ENCODE data around the gene TBC1D4. TPM values are rescaled to one million over a fixed set of nuclear protein-coding genes. Genes with fewer than 3 reads are reported as not detected.
A peak's percentile ranks its signal among the peaks of the same experiment; 100 is the strongest.
"Not testable (repeated sequence)": the region's sequence is repeated elsewhere in the genome, so short reads cannot be mapped to it uniquely, and the experiment has no call there.

The TBC1D4 gene
- total RNA-seq, 2 donors from 2014 or later, result 19.4 to 19.8 TPM

DNA sequence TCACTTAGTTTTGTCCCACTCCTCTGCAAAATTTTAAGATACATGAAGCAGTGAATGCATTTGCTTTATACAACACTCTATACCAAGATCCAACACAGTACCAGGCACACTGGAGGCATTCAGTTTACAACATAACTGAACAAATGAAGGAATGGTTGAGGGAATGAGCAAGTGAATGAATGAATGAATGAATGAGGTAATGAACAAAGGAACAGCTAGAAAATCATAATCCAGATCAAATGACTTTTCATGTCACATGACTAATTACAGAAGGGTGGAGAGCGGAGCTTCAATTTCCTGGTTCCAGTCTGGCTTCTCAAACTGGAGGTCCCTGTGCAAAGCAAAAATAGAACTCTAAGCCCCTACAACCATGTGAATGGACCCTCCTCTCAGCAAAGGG lies 16.7 kb downstream of the TBC1D4 start:
- intact Hi-C loops (cut with DNase I, micrococcal nuclease), result no loop called here
- ATAC-seq, result no peak
- no peak for DNase-seq

GRCh38 chr13:75461314-75461713 lies 20.7 kb downstream of the TBC1D4 start:
- intact Hi-C loops (cut with DNase I, micrococcal nuclease), result no loop called here
- ATAC-seq (no peak), DNase-seq (no peak)

GRCh38 chr13:75460644-75461043 lies 21.3 kb downstream of the TBC1D4 start:
- no peak for ATAC-seq
- intact Hi-C loops (cut with DNase I, micrococcal nuclease), result no loop called here

DNA sequence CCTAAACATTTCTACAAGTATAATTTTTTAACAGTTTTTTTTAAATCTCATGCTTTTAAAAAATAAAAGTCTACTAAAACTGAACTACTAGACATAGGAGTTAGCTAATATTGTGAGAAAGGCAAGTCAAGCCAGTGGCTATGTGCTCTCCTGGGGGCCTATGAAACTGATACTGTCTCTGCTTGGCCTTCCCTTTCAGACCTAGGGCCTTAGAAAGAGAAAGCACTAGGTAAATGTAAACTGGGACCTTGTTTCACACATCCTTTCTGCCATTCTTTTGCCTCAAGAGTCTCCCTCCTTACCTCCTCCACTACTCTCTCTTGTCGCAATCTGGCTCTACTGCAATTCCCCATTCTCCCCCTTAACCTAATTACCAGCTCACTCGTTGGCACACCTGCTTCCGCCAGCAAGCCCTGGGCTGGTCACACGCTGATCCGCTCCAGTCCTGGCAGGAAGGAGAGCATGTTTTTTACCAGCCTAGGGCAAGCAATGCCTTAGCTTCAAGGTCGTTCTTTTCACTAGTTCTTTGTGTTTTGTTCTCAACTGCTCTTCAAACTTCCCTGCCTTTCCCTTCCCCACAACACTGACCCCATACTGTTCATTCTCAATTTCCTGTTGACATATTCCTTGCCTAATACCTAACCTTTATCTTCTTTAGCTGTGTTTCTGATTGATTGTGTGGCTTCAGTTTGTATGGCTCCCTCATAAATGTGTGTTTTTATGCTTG lies 23.1 kb downstream of the TBC1D4 start:
- intact Hi-C loops (cut with DNase I, micrococcal nuclease), result no loop called here
- ATAC-seq (peak; percentile 92), DNase-seq (peak; percentile 58 to 73)

More at GRCh38 chr13:75460644-75461043, 21.3 kb downstream of the TBC1D4 start:
- no peak for DNase-seq

DNA sequence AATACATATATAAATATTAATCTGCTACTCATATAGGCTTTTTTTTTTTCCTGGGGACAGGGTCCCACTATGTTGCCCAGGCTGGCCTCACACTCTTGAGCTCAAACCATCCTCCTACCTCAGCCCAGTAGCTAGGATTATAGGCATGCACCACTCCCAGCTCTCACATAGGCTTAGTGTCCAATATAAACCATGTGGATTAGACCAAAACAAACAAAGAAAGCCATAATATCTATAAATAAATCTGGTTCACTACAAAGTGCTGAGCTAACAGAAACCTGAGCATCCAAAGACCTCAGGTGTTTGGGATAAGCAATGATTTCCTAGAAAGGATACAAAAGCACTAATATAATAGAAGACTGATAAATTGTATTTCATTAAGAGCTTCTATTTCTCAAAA lies 26.0 kb downstream of the TBC1D4 start:
- ATAC-seq, result peak; percentile 73
- DNase-seq, result no peak
- intact Hi-C loops (cut with DNase I, micrococcal nuclease), result no loop called here

GRCh38 chr13:75454497-75454896 lies 27.5 kb downstream of the TBC1D4 start:
- intact Hi-C loops (cut with DNase I, micrococcal nuclease), result no loop called here
- no peak for ATAC-seq

DNA sequence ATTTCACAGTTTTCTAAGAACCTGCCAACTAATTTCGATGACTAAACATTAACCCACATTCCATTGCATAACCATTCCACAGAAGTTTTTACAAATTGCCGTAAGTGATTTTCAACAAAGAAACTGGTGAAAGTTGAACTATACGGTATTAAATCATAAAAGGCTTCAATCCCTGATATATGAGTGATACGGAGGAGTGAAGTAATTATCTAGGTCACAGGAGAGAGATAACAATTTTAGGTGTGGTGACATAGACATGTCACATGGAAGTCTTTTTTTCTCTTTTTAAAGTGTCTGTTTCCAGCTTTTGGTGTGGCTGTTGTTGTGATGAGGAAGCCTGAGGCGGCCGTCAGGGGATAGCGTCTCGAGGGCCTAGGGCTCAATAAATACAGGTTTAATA lies 29.4 kb downstream of the TBC1D4 start:
- ATAC-seq (peak; percentile 74), DNase-seq (no peak)
- intact Hi-C loops (cut with DNase I, micrococcal nuclease), result no loop called here

More at GRCh38 chr13:75454497-75454896, 27.5 kb downstream of the TBC1D4 start:
- no peak for DNase-seq

- DNase-seq (no peak), ATAC-seq (peak; percentile 65)
- intact Hi-C loops (cut with DNase I, micrococcal nuclease), result no loop called here
Measured at GRCh38 chr13:75447493-75447892, 34.5 kb downstream of the TBC1D4 start.

DNA sequence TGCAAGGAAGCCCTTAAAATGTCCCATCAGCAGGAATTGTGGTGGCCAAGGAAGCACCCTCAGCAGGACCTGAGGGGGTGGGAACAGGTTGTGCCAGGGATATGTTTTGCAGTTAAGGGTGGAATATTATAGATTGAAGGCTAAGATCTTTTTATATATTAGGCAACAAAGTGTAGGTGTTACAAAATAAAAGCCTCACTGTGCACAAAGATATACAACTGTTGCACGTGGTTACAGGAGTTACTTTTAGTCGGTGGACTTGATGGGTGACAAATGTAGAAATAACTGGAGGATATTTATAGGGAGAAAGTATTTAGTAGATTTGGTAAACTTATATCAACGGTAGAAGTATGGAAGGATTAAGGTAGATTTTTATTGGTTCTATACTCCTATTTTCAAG lies 35.1 kb downstream of the TBC1D4 start:
- ATAC-seq (no peak), DNase-seq (no peak)
- intact Hi-C loops (cut with DNase I, micrococcal nuclease), result no loop called here

DNA sequence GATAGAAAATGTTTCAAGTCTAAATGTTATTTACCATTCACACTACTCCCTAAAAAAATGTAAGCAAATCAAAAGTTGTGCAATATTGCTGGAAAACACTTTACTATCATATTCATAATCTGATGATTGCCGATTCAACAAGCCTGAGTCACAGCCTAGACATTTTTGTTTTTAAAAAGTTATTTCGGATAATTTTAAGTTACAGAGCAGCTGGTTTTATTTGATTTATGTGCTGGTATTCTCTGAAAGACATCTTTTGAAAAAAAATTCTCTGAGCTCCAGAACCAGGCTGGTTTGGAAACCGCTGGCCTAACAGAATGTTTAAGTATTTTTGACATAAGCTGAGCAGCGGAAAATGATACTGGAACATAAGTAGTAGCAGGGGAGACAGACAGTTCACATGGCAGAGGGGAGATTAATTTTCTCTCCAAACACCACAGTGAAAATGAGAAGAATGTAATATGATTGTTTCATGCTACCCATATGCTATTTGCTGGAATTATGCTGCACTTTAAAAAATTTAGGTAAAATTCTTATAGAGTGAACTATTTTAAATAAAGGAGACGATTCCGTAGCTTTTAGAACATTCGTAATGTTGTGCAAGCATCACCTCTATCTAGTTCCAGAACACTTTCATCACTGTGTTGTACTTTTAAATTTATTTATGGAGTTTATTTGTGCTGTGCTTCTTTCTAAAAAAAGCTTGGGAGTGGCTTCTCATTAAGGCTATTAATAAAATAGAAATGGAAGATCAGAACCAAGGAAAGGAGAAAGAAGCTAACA lies 36.1 kb downstream of the TBC1D4 start:
- intact Hi-C loops (cut with DNase I, micrococcal nuclease), result no loop called here
- DNase-seq (no peak), ATAC-seq (no peak)

- ATAC-seq (no peak), DNase-seq (no peak)
- intact Hi-C loops (cut with DNase I, micrococcal nuclease), result no loop called here
Measured at GRCh38 chr13:75444016-75444415, 38.0 kb downstream of the TBC1D4 start.

GRCh38 chr13:75443356-75443958 lies 38.5 kb downstream of the TBC1D4 start:
- intact Hi-C loops (cut with DNase I, micrococcal nuclease), result no loop called here
- peak; percentile 75 for ATAC-seq
- DNase-seq, result no peak

GRCh38 chr13:75442736-75443234 lies 39.2 kb downstream of the TBC1D4 start:
- DNase-seq (peak in 1 of 2 donors; percentile 28), ATAC-seq (peak; percentile 71)
- intact Hi-C loops (cut with DNase I, micrococcal nuclease), result no loop called here

DNA sequence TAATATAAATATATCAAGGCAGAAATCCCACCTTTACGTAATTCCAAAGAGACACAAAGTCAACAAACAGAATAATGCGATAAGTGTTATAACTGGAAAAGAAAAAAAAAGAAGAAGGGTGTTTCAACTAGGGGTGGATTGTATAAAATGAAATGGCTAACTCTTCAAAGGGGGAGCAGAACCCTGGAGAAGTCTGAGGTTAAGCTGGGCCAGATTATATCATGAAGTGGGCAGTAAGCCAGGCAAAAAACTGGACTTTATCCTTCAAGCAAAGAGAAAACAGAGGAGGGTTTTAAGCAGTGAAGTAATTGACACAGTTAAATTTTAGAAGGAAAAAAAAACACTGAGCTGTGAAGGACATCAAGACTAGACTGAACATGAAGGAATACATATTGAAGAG lies 41.9 kb downstream of the TBC1D4 start:
- DNase-seq, result peak in 1 of 2 donors; percentile 47
- peak; percentile 72 for ATAC-seq
- intact Hi-C loops (cut with DNase I, micrococcal nuclease), result no loop called here

- peak; percentile 49 for ATAC-seq
- DNase-seq, result no peak
- intact Hi-C loops (cut with DNase I, micrococcal nuclease), result no loop called here
Measured at GRCh38 chr13:75437582-75438318, 44.2 kb downstream of the TBC1D4 start.

DNA sequence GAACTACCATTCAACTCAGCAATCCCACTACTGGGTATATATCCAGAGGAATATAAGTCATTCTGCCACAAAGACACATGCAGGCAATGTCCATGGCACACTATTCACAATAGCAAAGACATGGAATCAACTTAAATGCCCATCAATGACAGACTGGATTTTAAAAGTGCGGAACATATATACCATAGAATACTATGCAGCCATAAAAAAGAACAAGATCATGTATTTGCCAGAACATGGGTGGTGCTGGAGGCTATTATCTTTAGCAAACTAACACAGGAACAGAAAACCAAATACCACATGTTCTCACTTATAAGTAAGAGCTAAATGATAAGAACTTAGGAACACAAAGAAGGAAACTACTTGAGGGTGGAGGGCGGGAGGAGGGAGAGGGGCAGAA lies 47.8 kb downstream of the TBC1D4 start:
- intact Hi-C loops (cut with DNase I, micrococcal nuclease), result not testable (repeated sequence)

DNA sequence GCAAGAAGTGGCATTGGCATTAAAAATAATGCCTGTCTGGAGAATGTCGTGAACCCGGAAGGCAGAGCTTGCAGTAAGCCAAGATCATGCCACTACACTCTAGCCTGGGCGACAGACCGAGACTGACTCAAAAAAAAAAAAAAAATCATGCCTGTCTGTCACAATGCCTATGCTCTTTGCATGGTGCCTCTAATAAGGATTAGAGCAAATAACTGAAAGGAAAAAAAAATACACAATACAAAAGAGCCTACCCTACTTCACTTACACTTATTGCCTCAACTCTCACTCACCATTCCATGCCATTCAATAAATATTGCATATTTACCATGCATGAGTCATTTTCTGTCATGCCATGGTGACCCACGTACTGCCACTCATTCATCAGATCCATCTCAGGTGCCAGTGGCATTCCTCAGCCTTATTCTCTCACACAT lies 49.1 kb downstream of the TBC1D4 start:
- ATAC-seq (peak; percentile 68), DNase-seq (no peak)
- intact Hi-C loops (cut with DNase I, micrococcal nuclease), result no loop called here

More for the DNA sequence above, 47.8 kb downstream of the TBC1D4 start:
- DNase-seq, ATAC-seq: not testable (repeated sequence)

DNA sequence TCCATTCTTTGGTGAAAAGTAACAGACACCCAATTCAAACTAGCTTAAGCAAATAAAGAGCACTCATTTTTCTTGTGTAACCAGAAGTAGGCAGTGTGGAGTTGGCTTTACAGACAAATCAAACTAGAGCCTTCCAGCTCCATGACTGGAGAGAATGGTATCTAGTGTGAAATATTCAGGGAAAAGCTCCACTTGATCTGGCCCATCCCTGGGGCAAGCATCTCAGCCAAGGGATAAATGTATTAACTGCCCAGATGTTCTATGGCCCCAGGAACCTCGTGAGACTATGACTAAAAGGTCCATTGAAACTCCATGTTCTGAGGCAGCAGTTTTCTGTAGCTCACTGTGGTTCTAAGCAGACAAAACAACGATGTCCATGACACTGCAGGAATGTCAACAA lies 49.9 kb downstream of the TBC1D4 start:
- DNase-seq, result no peak
- intact Hi-C loops (cut with DNase I, micrococcal nuclease), result no loop called here
- peak; percentile 71 for ATAC-seq
